ENCODE data around the gene ANXA2. TPM values are rescaled to one million over a fixed set of nuclear protein-coding genes. Genes with fewer than 3 reads are reported as not detected.

Gene ANXA2
- total and polyA plus RNA-seq, 10 of the 15 experiments (the other 5 are each of a cell fraction or from before 2014, with no cell fraction given) = 135 to 540 (median 281) TPM

- H3K36me3 ChIP-seq (ENCODE audit: control insufficient read depth in 2 of 2, insufficient read depth in 2 of 2, low read length in 1 of 2) = no peaks in the 10 kb centered on the region; a peak in 1 of 4 replicates
- SMC1A ChIA-PET (ENCODE audit: uncharacterized antibody, unreplicated experiment) = no interaction called here
- ATAC-seq = no peak
- no TSS peak for BruUV-seq (replicated peaks)
- no peak overlapping the region for H3K4me2 ChIP-seq (ENCODE audit: control insufficient read depth, insufficient read depth)
- POLR2A ChIA-PET = no interaction called here
- WGBS (ENCODE audit: insufficient coverage, insufficient replicate concordance, low lambda C conversion rate, missing lambda C conversion rate) = 99% methylated on average over 4 of the region's 4 CpGs
- no peak for DNase-seq (ENCODE audit: low read depth, low spot score)
- intact Hi-C loops (cut with micrococcal nuclease; ENCODE audit: unreplicated experiment) (no loop called here), in situ Hi-C loops (cut with MboI) (no loop called here)
- no peak overlapping the region for H3K4me3 ChIP-seq
- H3K27me3 ChIP-seq (replicated peaks in 1 of 2; ENCODE audit: control insufficient read depth in 2 of 2, insufficient read depth in 2 of 2, low read length in 1 of 2) = no peaks in the 10 kb centered on the region
- no peaks in the 10 kb centered on the region for H4K20me1 ChIP-seq (ENCODE audit: control insufficient read depth, insufficient read depth)
- no peak for FAIRE-seq
- RAD21 ChIA-PET (ENCODE audit: unreplicated experiment) = no interaction called here
- no peak for TF ChIP-seq HCFC1 (IDR thresholded peaks at IDR 0.05; ENCODE audit: low read length)
- TF ChIP-seq, protein P1, sequence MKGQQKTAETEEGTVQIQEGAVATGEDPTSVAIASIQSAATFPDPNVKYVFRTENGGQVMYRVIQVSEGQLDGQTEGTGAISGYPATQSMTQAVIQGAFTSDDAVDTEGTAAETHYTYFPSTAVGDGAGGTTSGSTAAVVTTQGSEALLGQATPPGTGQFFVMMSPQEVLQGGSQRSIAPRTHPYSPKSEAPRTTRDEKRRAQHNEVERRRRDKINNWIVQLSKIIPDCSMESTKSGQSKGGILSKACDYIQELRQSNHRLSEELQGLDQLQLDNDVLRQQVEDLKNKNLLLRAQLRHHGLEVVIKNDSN (IDR thresholded peaks at IDR 0.05; ENCODE audit: borderline replicate concordance, extremely low read length, insufficient read depth, low read depth, low read length) = no peak
- TF ChIP-seq, protein P2, sequence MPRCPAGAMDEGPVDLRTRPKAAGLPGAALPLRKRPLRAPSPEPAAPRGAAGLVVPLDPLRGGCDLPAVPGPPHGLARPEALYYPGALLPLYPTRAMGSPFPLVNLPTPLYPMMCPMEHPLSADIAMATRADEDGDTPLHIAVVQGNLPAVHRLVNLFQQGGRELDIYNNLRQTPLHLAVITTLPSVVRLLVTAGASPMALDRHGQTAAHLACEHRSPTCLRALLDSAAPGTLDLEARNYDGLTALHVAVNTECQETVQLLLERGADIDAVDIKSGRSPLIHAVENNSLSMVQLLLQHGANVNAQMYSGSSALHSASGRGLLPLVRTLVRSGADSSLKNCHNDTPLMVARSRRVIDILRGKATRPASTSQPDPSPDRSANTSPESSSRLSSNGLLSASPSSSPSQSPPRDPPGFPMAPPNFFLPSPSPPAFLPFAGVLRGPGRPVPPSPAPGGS (IDR thresholded peaks at IDR 0.05; ENCODE audit: borderline replicate concordance, insufficient read depth, low read depth, low read length, poor library complexity, severe bottlenecking) = no peak
- TF ChIP-seq E4F1 (IDR thresholded peaks at IDR 0.05; ENCODE audit: borderline replicate concordance, partially characterized antibody) = no peak
- no peak for TF ChIP-seq SPI1 (IDR thresholded peaks at IDR 0.05; ENCODE audit: borderline replicate concordance, insufficient read depth, low read depth, low read length)
- CTCF ChIA-PET = interaction anchor here (0.7 to 1.4 kb wide), 2 partner anchors 13 to 14 kb away, joined by 3 read pairs; no protein-coding TSS in a partner anchor
- H3K79me2 ChIP-seq (ENCODE audit: control insufficient read depth, insufficient read depth, low read length) = no peaks in the 10 kb centered on the region
- H3K4me1 ChIP-seq (ENCODE audit: control insufficient read depth, insufficient read depth, low read length) = no peaks in the 10 kb centered on the region
- no peaks in the 10 kb centered on the region for H3K9me3 ChIP-seq (replicated peaks; ENCODE audit: control insufficient read depth, insufficient read depth, low read length)
- H2AFZ ChIP-seq (ENCODE audit: control insufficient read depth, low read depth, low read length) = no peak overlapping the region
- no peak overlapping the region for H3K9ac ChIP-seq (ENCODE audit: control insufficient read depth, insufficient read depth, low read length)
- H3K27ac ChIP-seq (ENCODE audit: control insufficient read depth, insufficient read depth) = no peak overlapping the region
These were observed 19.3 kb upstream of the ANXA2 start for GRCh38 chr15:60417112-60417511.
